Ascending aorta (tissue), 2 donors: Measurements from ENCODE around the gene DDX23. TPM values are rescaled to one million over a fixed set of nuclear protein-coding genes. Genes with fewer than 3 reads are reported as not detected.

ENCODE experiments used
- DNase-seq, 2 donors: peaks; one replicate each; pipeline ENCODE4 v3.0.0-alpha.2; 2019; ENCODE audit warnings: low spot score in 2 of 2
- H3K27ac ChIP-seq, 2 donors: fragments of 200-600 bp; sonication (generic); one replicate each; pipeline ENCODE4 v1.5.1; 2016 to 2017; ENCODE audit warnings: mild to moderate bottlenecking in 1 of 2
- H3K27me3 ChIP-seq: fragments of 200-600 bp; sonication (generic); one replicate; pipeline ENCODE4 v1.5.1; 2017
- H3K36me3 ChIP-seq, 2 donors: fragments of 200-600 bp; sonication (generic); one replicate each; pipeline ENCODE4 v1.5.1; 2016
- H3K4me1 ChIP-seq, 2 donors: fragments of 200-600 bp; sonication (generic); one replicate each; pipeline ENCODE4 v1.5.1; 2016 to 2017; ENCODE audit warnings: mild to moderate bottlenecking in 1 of 2
- H3K4me3 ChIP-seq, 2 donors: fragments of 200-600 bp; sonication (generic); one replicate each; pipeline ENCODE4 v1.5.1; 2016 to 2017; ENCODE audit warnings: mild to moderate bottlenecking in 1 of 2
- H3K9me3 ChIP-seq, 2 donors: fragments of 200-600 bp; sonication (generic); one replicate each; pipeline ENCODE4 v1.5.1; 2016
- CTCF ChIP-seq, 3 experiments: fragments of 200-600 bp in 2 of 3; fragments of 450-650 bp in 1 of 3; sonication (generic) in 2 of 3; IDR thresholded peaks; one replicate each; pipeline ENCODE4 v1.5.1; 2016 to 2019; ENCODE audit warnings: antibody characterized with exemption in 3 of 3, mild to moderate bottlenecking in 1 of 3, moderate library complexity in 1 of 3
- intact Hi-C: fragments of 100-400 bp; cut with DNase I; formaldehyde crosslinking; loops from one replicate; pipeline ENCODE4 v1.15.1; 2023
- total RNA-seq: library from RNA; depleted of rRNA; stranded (reverse); fragments of >200 nt; gene quantifications from one replicate; pipeline ENCODE4 v1.1.0, GENCODE V29; 2016

Gene DDX23
- total RNA-seq, 1 donor from 2014 or later = 39.4 TPM

- Histone ChIP-seq H3K36me3 (peaks cover 87 to 96% of the 10 kb centered on the region in 2 donors), H3K4me1 (no peaks in the 10 kb centered on the region), H3K27ac (no peak overlapping the region), H3K9me3 (no peaks in the 10 kb centered on the region), H3K27me3 (no peaks in the 10 kb centered on the region), H3K4me3 (no peak overlapping the region)
- intact Hi-C loops = no loop called here
- DNase-seq = no peak
- no peak for TF ChIP-seq CTCF (IDR thresholded peaks at IDR 0.05)
These were observed 20.7 kb downstream of the DDX23 start for GRCh38 chr12:48831257-48831656.

- Histone ChIP-seq H3K27me3 (no peaks in the 10 kb centered on the region), H3K4me1 (no peaks in the 10 kb centered on the region), H3K27ac (no peak overlapping the region), H3K9me3 (no peaks in the 10 kb centered on the region), H3K4me3 (no peak overlapping the region), H3K36me3 (peaks cover 64 to 88% of the 10 kb centered on the region in 2 donors)
- intact Hi-C loops = no loop called here
- no peak for DNase-seq
- TF ChIP-seq CTCF (IDR thresholded peaks at IDR 0.05) = no peak
These were observed 23.0 kb downstream of the DDX23 start for GRCh38 chr12:48828841-48829575.

GRCh38 chr12:48828293-48828692, 23.7 kb downstream of the DDX23 start:
- no peak for DNase-seq
- H3K9me3 ChIP-seq = no peaks in the 10 kb centered on the region
- no peak overlapping the region for H3K27ac ChIP-seq
- TF ChIP-seq CTCF (IDR thresholded peaks at IDR 0.05) = no peak
- intact Hi-C loops = no loop called here
- H3K4me3 ChIP-seq = no peak overlapping the region
- no peaks in the 10 kb centered on the region for H3K4me1 ChIP-seq
- no peaks in the 10 kb centered on the region for H3K27me3 ChIP-seq
- peaks cover 57 to 82% of the 10 kb centered on the region in 2 donors for H3K36me3 ChIP-seq

- Histone ChIP-seq H3K4me3 (no peak overlapping the region), H3K27ac (no peak overlapping the region), H3K27me3 (no peaks in the 10 kb centered on the region), H3K36me3 (peaks cover 50 to 75% of the 10 kb centered on the region in 2 donors), H3K4me1 (no peaks in the 10 kb centered on the region), H3K9me3 (no peaks in the 10 kb centered on the region)
- DNase-seq = no peak
- intact Hi-C loops = no loop called here
- TF ChIP-seq CTCF (IDR thresholded peaks at IDR 0.05) = no peak
These were observed 24.4 kb downstream of the DDX23 start for GRCh38 chr12:48827513-48828096.

GRCh38 chr12:48827026-48827425, 24.9 kb downstream of the DDX23 start:
- no peak for DNase-seq
- no peak for TF ChIP-seq CTCF (IDR thresholded peaks at IDR 0.05)
- Histone ChIP-seq H3K4me1 (no peaks in the 10 kb centered on the region), H3K27me3 (no peaks in the 10 kb centered on the region), H3K9me3 (no peaks in the 10 kb centered on the region), H3K4me3 (no peak overlapping the region), H3K36me3 (peaks cover 44 to 69% of the 10 kb centered on the region in 2 donors), H3K27ac (no peak overlapping the region)
- intact Hi-C loops = no loop called here
